Uterus (tissue), 4 donors: Measurements from ENCODE around the gene MRPL37. TPM values are rescaled to one million over a fixed set of nuclear protein-coding genes. Genes with fewer than 3 reads are reported as not detected.

ENCODE experiments used
- DNase-seq, 2 donors: peaks; one replicate each; pipeline ENCODE4 v3.0.0-alpha.2; 2019 to 2020
- H3K27ac ChIP-seq, 2 donors: fragments of 200-600 bp; sonication (generic); 1 replicate in 1 of 2; 2 replicates in 1 of 2; pipeline ENCODE4 v1.5.1; 2016 to 2018
- H3K27me3 ChIP-seq, 2 donors: fragments of 200-600 bp; sonication (generic); one replicate each; pipeline ENCODE4 v1.5.1; 2018 to 2019; ENCODE audit warnings: control low read depth in 1 of 2
- H3K36me3 ChIP-seq, 2 donors: fragments of 200-600 bp; sonication (generic); one replicate each; pipeline ENCODE4 v1.5.1; 2019; ENCODE audit warnings: control low read depth in 1 of 2
- H3K4me1 ChIP-seq, 2 donors: fragments of 200-600 bp; sonication (generic); one replicate each; pipeline ENCODE4 v1.5.1; 2018 to 2019; ENCODE audit warnings: control low read depth in 1 of 2
- H3K4me3 ChIP-seq, 2 donors: fragments of 200-600 bp; sonication (generic); 1 replicate in 1 of 2; 2 replicates in 1 of 2; pipeline ENCODE4 v1.5.1; 2018 to 2019; ENCODE audit warnings: mild to moderate bottlenecking in 1 of 2
- H3K9me3 ChIP-seq, 2 donors: fragments of 200-600 bp; sonication (generic); one replicate each; pipeline ENCODE4 v1.5.1; 2019; ENCODE audit warnings: control low read depth in 1 of 2
- CTCF ChIP-seq, 4 experiments: fragments of 200-600 bp in 2 of 4; fragments of 450-650 bp in 2 of 4; sonication (generic) in 2 of 4; IDR thresholded peaks; one replicate each; pipeline ENCODE4 v1.5.1; 2016 to 2019; ENCODE audit warnings: antibody characterized with exemption in 4 of 4, mild to moderate bottlenecking in 2 of 4, moderate library complexity in 1 of 4
- POLR2A ChIP-seq, 2 donors: fragments of 450-650 bp; IDR thresholded peaks; one replicate each; pipeline ENCODE4 v1.6.1; 2016; ENCODE audit warnings: antibody characterized with exemption in 2 of 2, mild to moderate bottlenecking in 1 of 2, moderate library complexity in 1 of 2
- intact Hi-C: fragments of 100-400 bp; cut with DNase I; formaldehyde crosslinking; loops from one replicate; pipeline ENCODE4 v1.15.1; 2023; ENCODE audit warnings: low total_unique reads
- total RNA-seq, 4 donors: library from RNA; depleted of rRNA in 3 of 4; stranded (reverse); fragments of >200 nt in 3 of 4; gene quantifications; one replicate each; pipeline versions ENCODE4 v1.1.0 to v1.2.4, GENCODE V29; 2014 to 2023
- donor health status: DM: yes; HTN: yes; CAD: no.

The MRPL37 gene
- total RNA-seq, 4 donors from 2014 or later: 4.4 to 52.9 (median 39.0) TPM

- Histone ChIP-seq H3K27me3 (no peaks in the 10 kb centered on the region), H3K4me1 (peaks cover 0 to 7% of the 10 kb centered on the region in 2 donors), H3K27ac (no peak overlapping the region), H3K4me3 (no peak overlapping the region), H3K36me3 (no peaks in the 10 kb centered on the region), H3K9me3 (no peaks in the 10 kb centered on the region)
- TF ChIP-seq CTCF (IDR thresholded peaks at IDR 0.05): no peak
- TF ChIP-seq POLR2A (IDR thresholded peaks at IDR 0.05): no peak
- intact Hi-C loops: no loop called here
- DNase-seq: no peak
Measured at GRCh38 chr1:54234284-54234683, 34.3 kb downstream of the MRPL37 start.

- H3K4me1 ChIP-seq: no peaks in the 10 kb centered on the region
- intact Hi-C loops: no loop called here
- H3K4me3 ChIP-seq: no peak overlapping the region
- DNase-seq: no peak
- H3K9me3 ChIP-seq: no peaks in the 10 kb centered on the region
- TF ChIP-seq POLR2A (IDR thresholded peaks at IDR 0.05): no peak
- H3K36me3 ChIP-seq: no peaks in the 10 kb centered on the region
- no peaks in the 10 kb centered on the region for H3K27me3 ChIP-seq
- H3K27ac ChIP-seq: no peak overlapping the region
Measured at GRCh38 chr1:54237586-54237985, 37.6 kb downstream of the MRPL37 start.

- Histone ChIP-seq H3K4me1 (no peaks in the 10 kb centered on the region), H3K27me3 (no peaks in the 10 kb centered on the region), H3K9me3 (no peaks in the 10 kb centered on the region), H3K4me3 (no peak overlapping the region), H3K36me3 (no peaks in the 10 kb centered on the region), H3K27ac (no peak overlapping the region)
- intact Hi-C loops: no loop called here
- DNase-seq: no peak
- TF ChIP-seq CTCF (IDR thresholded peaks at IDR 0.05) (no peak), POLR2A (IDR thresholded peaks at IDR 0.05) (no peak)
Measured at GRCh38 chr1:54238353-54239034, 38.5 kb downstream of the MRPL37 start.

GRCh38 chr1:54239035-54239383 is 39.0 kb downstream of the MRPL37 start:
- no peak overlapping the region for H3K4me3 ChIP-seq
- no peaks in the 10 kb centered on the region for H3K4me1 ChIP-seq
- no peaks in the 10 kb centered on the region for H3K9me3 ChIP-seq
- intact Hi-C loops: no loop called here
- no peaks in the 10 kb centered on the region for H3K27me3 ChIP-seq
- H3K36me3 ChIP-seq: no peaks in the 10 kb centered on the region
- TF ChIP-seq CTCF (IDR thresholded peaks at IDR 0.05) (no peak), POLR2A (IDR thresholded peaks at IDR 0.05) (no peak)
- peak overlapping the region in 1 of 2 donors; percentile 22 for H3K27ac ChIP-seq
- no peak for DNase-seq

GRCh38 chr1:54239631-54240031 is 39.7 kb downstream of the MRPL37 start:
- no peaks in the 10 kb centered on the region for H3K9me3 ChIP-seq
- H3K4me3 ChIP-seq: no peak overlapping the region
- no peaks in the 10 kb centered on the region for H3K4me1 ChIP-seq
- DNase-seq: peak in 1 of 2 donors; percentile 49
- TF ChIP-seq CTCF (IDR thresholded peaks at IDR 0.05) (no peak), POLR2A (IDR thresholded peaks at IDR 0.05) (no peak)
- H3K27me3 ChIP-seq: no peaks in the 10 kb centered on the region
- H3K36me3 ChIP-seq: no peaks in the 10 kb centered on the region
- intact Hi-C loops: no loop called here
- H3K27ac ChIP-seq: peak overlapping the region in 1 of 2 donors; percentile 22
